Dermis microvascular lymphatic vessel endothelial cell (primary cell): ENCODE results near the gene SLC6A1. TPM values are rescaled to one million over a fixed set of nuclear protein-coding genes. Genes with fewer than 3 reads are reported as not detected.

Experiments
- DNase-seq, 2 donors: peaks; one replicate each; pipeline versions ENCODE4 v3.0.0 to v3.0.0-alpha.2; 2010; ENCODE audit warnings: low read depth in 2 of 2
- total RNA-seq: library from RNA; depleted of rRNA; stranded (reverse); fragments of >200 nt; gene quantifications from 2 replicates; pipeline ENCODE4 v1.2.1, GENCODE V29; 2014

The SLC6A1 gene
- total RNA-seq, 1 donor from 2014 or later: not detected

DNA sequence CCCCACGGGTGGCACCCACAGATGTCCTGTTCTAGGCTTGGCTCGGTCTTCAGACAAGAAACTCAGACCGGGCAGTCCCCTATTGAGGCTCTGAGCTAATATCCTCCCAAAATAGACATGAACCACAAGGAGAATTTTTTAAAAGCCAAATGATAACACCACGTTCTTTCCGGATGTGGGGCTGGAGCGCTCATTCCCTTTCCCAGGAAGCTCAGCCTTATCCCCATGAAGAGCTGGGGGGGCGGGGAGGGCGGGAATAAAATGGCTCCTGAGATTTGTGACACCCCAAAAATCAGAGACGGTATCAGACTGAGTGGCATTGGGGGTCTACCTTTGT is 1.1 kb downstream of the SLC6A1 start:
- DNase-seq: no peak

DNA sequence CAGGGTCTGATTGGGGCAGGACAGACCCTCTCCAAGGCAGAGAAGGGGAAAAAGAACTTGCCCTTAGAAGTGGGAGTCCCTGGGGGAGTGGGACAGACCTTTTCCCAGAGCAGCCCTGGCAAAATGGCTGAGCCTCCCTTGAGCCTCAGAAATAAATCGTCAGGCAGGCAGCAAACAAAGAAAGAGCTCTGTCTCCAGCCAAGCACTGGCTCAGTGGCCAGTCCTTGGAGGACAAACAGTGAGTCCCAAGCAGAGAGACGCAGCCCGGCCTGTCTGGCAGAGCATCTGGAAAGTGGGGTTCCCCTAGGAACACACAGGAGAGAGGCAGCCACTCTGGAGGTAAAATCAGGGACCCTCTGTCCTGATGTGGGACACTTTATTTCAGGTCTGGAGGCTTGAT is 1.8 kb downstream of the SLC6A1 start:
- DNase-seq: no peak

- no peak for DNase-seq
Observed at GRCh38 chr3:10995871-10996270, 3.3 kb downstream of the SLC6A1 start.

- DNase-seq: no peak
Observed at GRCh38 chr3:10996345-10997013, 3.9 kb downstream of the SLC6A1 start.

GRCh38 chr3:10997196-10997595 is 4.6 kb downstream of the SLC6A1 start:
- DNase-seq: no peak

DNA sequence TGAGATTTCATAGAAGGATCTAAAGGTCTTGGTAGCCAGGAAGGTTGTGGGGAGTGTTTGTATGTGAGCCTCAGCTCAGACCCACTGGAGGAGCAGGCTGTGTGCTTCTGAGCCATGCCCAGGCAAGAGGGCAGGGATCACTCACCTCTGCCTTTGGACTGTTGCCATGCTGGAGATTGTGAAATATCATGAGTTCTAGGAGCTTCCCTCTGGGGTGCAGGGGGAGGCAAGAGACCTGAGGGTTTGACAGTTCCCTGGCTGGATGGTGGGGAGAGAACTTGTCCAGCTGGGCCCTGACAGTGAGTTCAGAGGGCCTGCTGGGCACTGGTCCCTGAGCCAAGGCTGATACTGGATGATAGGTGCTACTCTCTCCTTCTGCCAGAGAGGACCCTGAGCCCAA is 6.0 kb downstream of the SLC6A1 start:
- no peak for DNase-seq

DNA sequence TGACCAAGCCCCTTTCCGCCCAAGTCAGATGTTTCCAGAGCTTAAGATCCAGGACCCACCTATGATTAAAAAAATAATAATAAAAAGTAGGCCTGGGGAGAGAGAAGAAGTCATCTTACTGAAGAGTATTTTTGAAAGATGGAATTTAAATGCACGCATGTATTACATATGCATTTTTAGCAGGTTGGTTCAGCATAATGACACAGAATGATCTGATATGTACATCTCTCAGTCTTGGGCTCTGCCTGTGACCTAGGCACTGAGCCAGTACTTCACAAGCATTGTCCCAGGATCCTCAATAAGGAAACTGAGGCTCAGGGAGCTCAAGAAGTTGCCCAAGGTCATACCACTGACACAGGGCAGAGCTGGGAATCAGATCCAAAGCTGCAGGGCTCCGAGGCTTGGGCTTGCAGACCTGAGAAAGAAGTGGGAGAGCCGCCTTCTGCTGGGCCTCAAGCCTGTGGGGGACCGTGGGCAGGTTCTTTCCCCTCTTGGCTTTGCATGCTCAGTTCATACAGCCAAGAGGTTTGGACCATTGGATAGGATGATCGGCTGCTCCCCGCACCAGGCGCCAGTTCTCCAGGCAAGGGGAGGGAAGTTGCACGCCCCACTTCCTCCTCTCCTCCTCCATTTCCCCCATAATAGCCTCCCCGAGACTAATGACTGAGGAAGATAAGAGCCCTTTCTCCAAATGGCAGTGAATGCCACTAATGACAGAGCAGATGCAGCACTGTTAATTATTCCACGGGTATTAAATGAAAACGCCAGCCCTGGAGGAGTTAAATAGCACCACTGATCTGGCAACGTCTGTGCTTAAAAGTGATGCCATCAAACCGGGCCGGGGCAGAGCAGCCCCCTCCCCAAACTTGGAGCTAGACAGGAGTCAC is 6.9 kb downstream of the SLC6A1 start:
- no peak for DNase-seq

DNA sequence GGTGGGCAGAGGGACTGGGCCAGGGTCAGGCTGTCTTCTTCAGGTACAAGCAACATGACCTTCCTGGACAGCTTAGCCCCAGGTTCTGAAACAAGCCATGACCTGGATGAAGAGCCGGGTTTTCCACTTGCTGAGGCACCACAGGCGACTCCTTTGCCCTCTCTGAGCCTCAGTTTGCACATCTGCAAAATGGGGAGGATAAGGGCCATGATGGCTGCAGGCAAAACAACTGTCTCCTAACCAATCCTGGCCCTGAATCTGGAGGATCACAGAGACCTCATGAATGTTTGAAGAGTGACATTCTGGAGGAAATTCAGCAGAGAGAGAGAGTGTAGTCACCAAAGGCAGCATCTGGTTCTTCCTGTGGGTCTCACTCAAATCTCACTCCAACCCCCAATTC is 8.0 kb downstream of the SLC6A1 start:
- DNase-seq: no peak

GRCh38 chr3:11001020-11001657 is 8.6 kb downstream of the SLC6A1 start:
- no peak for DNase-seq

GRCh38 chr3:11001658-11002021 is 9.1 kb downstream of the SLC6A1 start:
- no peak for DNase-seq

DNA sequence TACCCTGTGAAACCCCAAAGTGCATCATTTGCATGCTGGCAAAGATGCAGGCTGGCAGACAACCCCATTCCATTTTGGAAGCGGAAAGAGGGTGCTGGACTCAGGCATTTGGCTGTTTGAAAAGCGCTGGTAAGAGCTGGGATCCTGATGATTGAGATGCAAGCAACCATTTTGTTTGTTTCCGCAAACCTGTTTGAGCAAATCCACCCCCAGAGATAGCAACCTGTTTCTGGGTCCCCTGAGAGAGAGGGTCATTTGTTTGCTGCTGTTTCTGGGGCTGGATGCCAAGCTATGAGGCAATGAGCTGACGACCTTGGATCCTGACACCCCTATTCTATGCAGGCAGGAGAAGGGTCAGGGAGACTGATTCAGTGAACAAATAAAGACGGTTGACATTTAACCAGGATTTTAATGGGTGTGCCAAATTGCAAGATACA is 9.8 kb downstream of the SLC6A1 start:
- DNase-seq: no peak

- DNase-seq: no peak
Observed at GRCh38 chr3:11004563-11004962, 12.0 kb downstream of the SLC6A1 start.

DNA sequence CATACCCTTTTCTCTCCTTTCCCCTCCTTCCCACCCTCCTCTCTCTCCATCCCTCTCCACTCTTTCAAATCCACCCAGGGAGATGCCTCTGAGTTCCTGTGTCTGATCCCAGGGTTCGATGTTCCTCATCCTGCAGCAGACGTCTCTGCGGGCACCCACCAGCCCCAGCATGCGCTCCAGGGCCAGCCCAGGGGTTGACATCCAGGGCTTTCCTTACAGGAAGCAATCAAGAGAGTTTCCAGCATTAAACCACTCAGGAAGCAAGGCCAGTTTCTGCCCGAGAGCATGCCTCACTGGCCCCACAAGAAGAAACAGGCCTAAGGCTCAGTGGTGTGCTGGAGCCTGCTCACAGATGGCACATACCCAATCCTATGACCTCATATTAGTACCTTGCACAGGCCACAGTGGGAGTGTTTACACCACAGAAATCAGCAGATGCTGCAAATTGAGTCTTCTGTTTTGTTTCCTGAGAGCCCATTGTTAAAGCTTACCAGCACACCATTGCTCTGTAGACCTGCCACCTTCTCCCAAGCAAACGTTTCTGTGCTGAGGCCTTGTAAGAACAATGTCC is 13.2 kb downstream of the SLC6A1 start:
- no peak for DNase-seq

DNA sequence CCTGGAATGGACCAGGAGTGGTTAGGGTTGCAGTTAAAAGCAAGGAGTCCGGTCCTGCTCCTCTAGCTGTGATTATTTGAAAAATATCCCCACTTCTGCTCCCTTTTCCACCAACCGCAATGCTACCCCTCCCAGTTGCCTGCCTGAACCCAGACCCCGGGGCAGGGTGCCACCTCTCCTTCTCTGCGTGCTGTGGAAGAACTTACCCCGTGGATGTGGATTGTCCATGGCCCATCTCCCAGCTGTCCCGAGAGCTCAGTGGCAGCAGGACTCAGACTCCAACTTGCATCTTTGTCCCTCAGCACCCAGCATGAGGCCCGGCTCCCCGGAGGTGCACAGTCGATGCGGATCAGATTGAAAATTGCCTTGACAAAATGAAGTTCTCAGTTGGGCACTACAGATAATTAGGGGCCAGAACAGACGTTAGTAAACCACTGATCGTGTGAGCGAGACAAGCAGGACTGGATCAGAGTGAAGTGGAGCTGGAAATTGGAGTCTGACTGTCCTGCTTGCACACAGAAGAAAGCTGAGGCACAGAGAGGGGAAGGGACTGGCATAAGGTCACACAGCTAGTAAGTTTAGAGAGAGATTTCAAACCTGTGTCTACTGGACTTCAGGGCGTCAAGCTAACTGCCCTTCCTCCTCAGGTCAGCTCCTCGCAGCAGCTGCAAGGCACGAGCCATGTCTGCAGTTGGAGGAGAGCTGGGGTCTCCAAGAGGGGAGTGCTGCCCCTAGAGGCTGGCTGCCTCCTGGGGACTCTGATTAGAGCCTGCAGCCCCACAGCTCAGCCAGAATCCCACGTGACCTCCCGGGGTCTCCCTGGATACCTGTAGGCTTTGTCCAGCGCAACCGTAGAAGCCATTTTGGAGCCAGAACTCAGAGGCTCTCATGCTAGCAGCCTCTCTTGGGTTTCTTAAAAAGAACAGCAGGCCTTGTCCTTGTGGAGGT is 14.7 kb downstream of the SLC6A1 start:
- DNase-seq: no peak

GRCh38 chr3:11009898-11010297 is 17.4 kb downstream of the SLC6A1 start:
- DNase-seq: no peak

DNA sequence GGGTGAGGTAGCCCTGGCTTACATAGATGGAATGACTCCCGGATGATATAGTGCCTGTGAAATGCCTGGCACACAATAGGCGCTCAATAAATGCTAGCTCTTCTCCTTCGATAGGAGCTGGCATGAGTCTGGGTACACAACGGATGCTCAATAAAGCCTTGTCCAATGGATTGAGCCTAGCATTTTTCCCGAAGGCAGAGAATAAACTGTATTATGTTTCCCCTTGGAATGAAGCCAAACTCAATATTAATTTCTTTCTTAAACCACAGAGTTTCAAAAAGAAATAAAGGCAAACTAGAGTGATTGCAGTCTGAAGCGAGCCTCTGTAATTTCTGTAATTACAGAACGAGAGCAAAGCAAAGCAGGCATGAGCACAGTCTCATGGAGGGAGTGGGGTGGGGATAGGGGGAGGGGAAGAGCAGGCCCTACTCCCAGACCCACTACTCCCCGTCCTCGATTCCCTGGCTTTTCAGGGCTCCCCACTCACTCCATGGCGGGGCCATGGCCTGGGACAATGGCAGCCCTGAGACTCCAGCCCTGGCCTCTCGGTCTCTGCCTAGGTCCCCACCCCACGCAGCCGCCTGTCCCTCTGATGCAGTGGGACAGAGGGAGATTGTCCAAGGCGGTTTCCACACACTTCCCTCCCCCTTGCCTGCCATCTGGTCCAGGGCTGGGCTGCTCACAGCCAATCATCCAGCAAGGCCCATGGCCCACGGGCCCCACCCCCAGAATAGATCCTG is 18.0 kb downstream of the SLC6A1 start:
- no peak for DNase-seq

- no peak for DNase-seq
Observed at GRCh38 chr3:11014253-11014652, 21.7 kb downstream of the SLC6A1 start.

- DNase-seq: no peak
Observed at GRCh38 chr3:11014752-11015151, 22.2 kb downstream of the SLC6A1 start.

DNA sequence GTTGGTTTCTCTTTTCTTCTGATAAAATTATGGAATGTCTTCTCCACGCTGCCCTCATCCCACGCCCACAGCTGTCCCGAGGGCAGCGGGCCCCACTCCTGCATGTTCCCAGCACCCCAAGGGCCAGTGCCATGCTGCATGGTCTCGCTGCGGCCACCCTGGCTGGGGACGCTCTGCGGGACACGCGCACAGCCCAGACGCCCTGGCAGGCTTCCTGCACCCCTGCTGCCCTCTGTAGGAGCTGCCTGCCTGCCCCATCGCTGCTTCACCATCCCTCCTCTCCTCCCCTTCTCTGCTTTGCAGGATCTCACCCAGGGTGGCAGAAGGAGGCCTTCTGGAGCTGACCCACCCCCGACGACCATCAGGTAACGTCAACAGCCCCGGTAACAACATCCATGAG is 22.8 kb downstream of the SLC6A1 start:
- no peak for DNase-seq

DNA sequence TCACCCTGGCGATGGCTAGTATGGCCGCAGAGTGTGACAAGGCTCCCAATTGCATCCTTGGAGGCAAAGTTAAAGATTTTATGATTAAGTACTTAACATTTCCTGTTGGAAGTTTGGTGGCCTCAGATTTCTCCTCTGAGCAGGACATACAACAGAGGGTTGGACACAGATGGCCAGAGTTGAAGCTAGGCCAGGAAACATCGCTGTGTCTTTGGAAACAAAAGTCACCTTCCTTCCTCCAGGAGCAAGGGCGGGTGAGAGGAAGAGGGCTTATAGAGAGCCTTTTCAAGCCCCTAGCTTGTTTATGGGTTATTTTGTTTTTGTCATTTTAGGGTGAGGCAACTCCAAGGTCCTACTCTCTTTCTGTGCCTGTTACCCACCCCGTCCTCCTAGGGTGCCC is 24.2 kb downstream of the SLC6A1 start:
- DNase-seq: no peak
